HCT116 (cell line): ENCODE measurements around the gene FAM181B. TPM values are rescaled to one million over a fixed set of nuclear protein-coding genes. Genes with fewer than 3 reads are reported as not detected.
A peak's percentile ranks its signal among the peaks of the same experiment; 100 is the strongest.

Experiments
- ATAC-seq: fragments of 200-7000 bp; cut with Tn5 transposase; 2 replicates; pipeline ENCODE4 v1.9.1; 2020; ENCODE audit warnings: mild to moderate bottlenecking, moderate library complexity
- BruUV-seq: library from RNA; stranded (reverse); fragments of 400-500 nt; replicated peaks from 2 replicates; lab custom pipeline; 2021; lab: Mats Ljungman, UMichigan
- CTCF ChIA-PET: fragments of 300-600 bp; sonication (Branson Sonifier 250); formaldehyde crosslinking; loops from one replicate; lab custom pipeline; 2021; ENCODE audit warnings: antibody characterized with exemption; lab: Charles Lee
- POLR2A ChIA-PET: fragments of 300-600, 350-600 bp; sonication (Branson Sonifier 250); formaldehyde crosslinking; loops from one replicate; lab custom pipeline; 2021; ENCODE audit warnings: antibody characterized with exemption; lab: Charles Lee
- RAD21 ChIA-PET, 2 experiments: fragments of 300-600 bp; sonication (Branson Sonifier 250); formaldehyde crosslinking; loops; one replicate each; lab custom pipeline; 2023; ENCODE audit warnings: low total read pairs in 2 of 2; ENCODE audit not compliant: uncharacterized antibody in 2 of 2, unreplicated experiment in 2 of 2, low non-redundant PET in 1 of 2; lab: Charles Lee
- DNase-seq: peaks from one replicate; pipeline ENCODE4 v3.0.0-alpha.2; 2010; ENCODE audit warnings: low read depth, low spot score
- H2AFZ ChIP-seq: fragments of 200-600 bp; shearing (Covaris generic), sonication (generic); 2 replicates; pipeline ENCODE4 v1.6.1; 2017; ENCODE audit warnings: low read depth, mixed run types, mixed read lengths, antibody characterized with exemption, low read length; ENCODE audit not compliant: poor library complexity, severe bottlenecking
- H3K27ac ChIP-seq: 2 replicates; pipeline ENCODE4 v1.5.1; 2012; ENCODE audit warnings: low read depth, low read length
- H3K27me3 ChIP-seq: fragments of 200-600 bp; sonication (generic); 2 replicates; pipeline ENCODE4 v1.6.1; 2016; ENCODE audit warnings: mixed run types, low read length, mixed read lengths; ENCODE audit not compliant: insufficient read depth
- H3K36me3 ChIP-seq, 2 experiments: fragments of 200-500 bp in 1 of 2; fragments of 200-600 bp in 1 of 2; sonication (Bioruptor generic) in 1 of 2; sonication (generic) in 1 of 2; 2 replicates each; pipeline versions ENCODE4 v1.5.1 to v1.6.1; 2014 to 2016; ENCODE audit warnings: low read length in 2 of 2, inconsistent platforms in 1 of 2, mixed read lengths in 1 of 2, mixed run types in 1 of 2; ENCODE audit not compliant: insufficient read depth in 2 of 2, control insufficient read depth in 1 of 2
- H3K4me1 ChIP-seq, 2 experiments: fragments of 200-600 bp in 1 of 2; sonication (generic) in 1 of 2; 2 replicates each; pipeline versions ENCODE4 v1.5.1 to v1.6.1; 2012 to 2017; ENCODE audit warnings: low read length in 2 of 2, inconsistent platforms in 1 of 2, mild to moderate bottlenecking in 1 of 2, mixed read lengths in 1 of 2, mixed run types in 1 of 2, moderate library complexity in 1 of 2; ENCODE audit not compliant: insufficient read depth in 2 of 2, control insufficient read depth in 1 of 2
- H3K4me2 ChIP-seq: fragments of 200-600 bp; sonication (generic); 2 replicates; pipeline ENCODE4 v1.6.1; 2017; ENCODE audit warnings: mixed run types, low read length, mixed read lengths
- H3K4me3 ChIP-seq, 2 experiments: fragments of 200-600 bp in 1 of 2; sonication (generic) in 1 of 2; replicated peaks in 1 of 2; 2 replicates each; pipeline ENCODE4 v1.5.1; 2011 to 2016; ENCODE audit warnings: low read length in 2 of 2, control low read depth in 1 of 2, low read depth in 1 of 2, mild to moderate bottlenecking in 1 of 2, mixed read lengths in 1 of 2, mixed run types in 1 of 2
- H3K79me2 ChIP-seq: fragments of 200-600 bp; sonication (generic); 2 replicates; pipeline ENCODE4 v1.6.1; 2017; ENCODE audit warnings: mild to moderate bottlenecking, mixed run types, low read length, moderate library complexity, mixed read lengths; ENCODE audit not compliant: insufficient read depth
- H3K9ac ChIP-seq: fragments of 200-600 bp; sonication (generic); 2 replicates; pipeline ENCODE4 v1.6.1; 2016; ENCODE audit warnings: low read length, mixed read lengths
- H3K9me2 ChIP-seq: fragments of 200-600 bp; sonication (generic), shearing (Covaris generic); 2 replicates; pipeline ENCODE4 v1.6.1; 2017; ENCODE audit warnings: mixed run types, mild to moderate bottlenecking, moderate library complexity; ENCODE audit not compliant: insufficient read depth
- H3K9me3 ChIP-seq, 2 experiments: fragments of 200-500 bp in 1 of 2; fragments of 200-600 bp in 1 of 2; sonication (Bioruptor generic) in 1 of 2; sonication (generic) in 1 of 2; 2 replicates each; pipeline ENCODE4 v1.6.1; 2014 to 2017; ENCODE audit warnings: low read length in 2 of 2, mixed read lengths in 2 of 2, inconsistent platforms in 1 of 2, low read depth in 1 of 2, mild to moderate bottlenecking in 1 of 2, mixed run types in 1 of 2, moderate library complexity in 1 of 2; ENCODE audit not compliant: control insufficient read depth in 1 of 2, insufficient read depth in 1 of 2
- H4K20me1 ChIP-seq: fragments of 200-600 bp; sonication (generic), shearing (Covaris generic); 2 replicates; pipeline ENCODE4 v1.6.1; 2017; ENCODE audit warnings: mixed run types, mild to moderate bottlenecking, moderate library complexity; ENCODE audit not compliant: insufficient read depth
- CEBPB ChIP-seq: IDR thresholded peaks from 2 replicates; pipeline ENCODE4 v1.6.1; 2012; ENCODE audit warnings: low read depth
- EGR1 ChIP-seq: IDR thresholded peaks from 2 replicates; pipeline ENCODE4 v1.6.1; 2012; ENCODE audit warnings: low read depth
- ELF1 ChIP-seq: IDR thresholded peaks from 2 replicates; pipeline ENCODE4 v1.6.1; 2012; ENCODE audit warnings: low read depth, borderline replicate concordance
- EZH2 ChIP-seq: fragments of 200-600 bp; sonication (generic); IDR thresholded peaks from 2 replicates; pipeline ENCODE4 v1.6.1; 2017; ENCODE audit warnings: antibody characterized with exemption, mixed run types
- JUND ChIP-seq: IDR thresholded peaks from 2 replicates; pipeline ENCODE4 v1.6.1; 2012
- MAX ChIP-seq: IDR thresholded peaks from 2 replicates; pipeline ENCODE4 v1.6.1; 2012
- POLR2AphosphoS5 ChIP-seq: IDR thresholded peaks from 2 replicates; pipeline ENCODE4 v1.6.1; 2011; ENCODE audit warnings: mild to moderate bottlenecking, low read depth, low read length, moderate library complexity
- RAD21 ChIP-seq: IDR thresholded peaks from 2 replicates; pipeline ENCODE4 v1.6.1; 2012; ENCODE audit warnings: low read depth, mild to moderate bottlenecking
- REST ChIP-seq: IDR thresholded peaks from 2 replicates; pipeline ENCODE4 v1.6.1; 2012; ENCODE audit warnings: low read depth
- SIN3A ChIP-seq: IDR thresholded peaks from 2 replicates; pipeline ENCODE4 v1.6.1; 2012; ENCODE audit warnings: low read depth
- SP1 ChIP-seq: IDR thresholded peaks from 2 replicates; pipeline ENCODE4 v1.6.1; 2012; ENCODE audit warnings: low read depth
- SRF ChIP-seq: IDR thresholded peaks from 2 replicates; pipeline ENCODE4 v1.6.1; 2012; ENCODE audit warnings: low read depth
- TCF7L2 ChIP-seq: IDR thresholded peaks from 2 replicates; pipeline ENCODE4 v1.7.0; 2011; ENCODE audit warnings: borderline replicate concordance, inconsistent platforms; ENCODE audit not compliant: insufficient read depth, insufficient read length; ENCODE audit errors: extremely low read depth
- ZFX ChIP-seq: fragments of 450-650 bp; IDR thresholded peaks from 2 replicates; pipeline ENCODE4 v1.6.1; 2017
- ZNF274 ChIP-seq: fragments of 200-500 bp; sonication (Bioruptor generic); IDR thresholded peaks from 2 replicates; pipeline ENCODE4 v1.6.1; 2014; ENCODE audit warnings: mild to moderate bottlenecking, low read depth, low read length, inconsistent platforms
- intact Hi-C: fragments of 100-400 bp; cut with micrococcal nuclease; formaldehyde crosslinking; loops from 2 replicates; pipeline ENCODE4 v1.10.0; 2022
- total RNA-seq: library from RNA; stranded (reverse); gene quantifications from one replicate; pipeline ENCODE4 v1.2.1, GENCODE V29; 2021; ENCODE audit not compliant: unreplicated experiment
- TF ChIP-seq, protein P1 (sequence below): IDR thresholded peaks from 2 replicates; pipeline ENCODE4 v1.6.1; 2011; ENCODE audit warnings: mild to moderate bottlenecking, low read length, moderate library complexity; ENCODE audit not compliant: insufficient replicate concordance; ENCODE audit errors: extremely low read depth

Gene FAM181B
- total RNA-seq, 1 experiment from 2014 or later, result not detected

- Histone ChIP-seq H4K20me1 (no peaks in the 10 kb centered on the region), H3K4me3 (peak overlapping the region in 1 of 2 experiments; percentile 2; a peak in 1 of 4 replicates), H3K9me2 (no peaks in the 10 kb centered on the region), H3K9ac (no peak overlapping the region), H3K27me3 (peaks cover 5% of the 10 kb centered on the region; the same call in 1 of the 2 replicates), H2AFZ (peak overlapping the region; percentile 6), H3K4me2 (peak overlapping the region; percentile 42), H3K4me1 (no peaks in the 10 kb centered on the region), H3K36me3 (no peaks in the 10 kb centered on the region), H3K79me2 (no peaks in the 10 kb centered on the region), H3K9me3 (no peaks in the 10 kb centered on the region), H3K27ac (no peak overlapping the region)
- no peak for DNase-seq
- no peak for TF ChIP-seq ZFX
- TF ChIP-seq SP1, result no peak
- no peak for TF ChIP-seq ZNF274
- no peak for TF ChIP-seq RAD21
- TF ChIP-seq SRF, result no peak
- TF ChIP-seq ELF1, result no peak
- TF ChIP-seq MAX, result no peak
- TF ChIP-seq EGR1, result no peak
- TF ChIP-seq, protein P1, sequence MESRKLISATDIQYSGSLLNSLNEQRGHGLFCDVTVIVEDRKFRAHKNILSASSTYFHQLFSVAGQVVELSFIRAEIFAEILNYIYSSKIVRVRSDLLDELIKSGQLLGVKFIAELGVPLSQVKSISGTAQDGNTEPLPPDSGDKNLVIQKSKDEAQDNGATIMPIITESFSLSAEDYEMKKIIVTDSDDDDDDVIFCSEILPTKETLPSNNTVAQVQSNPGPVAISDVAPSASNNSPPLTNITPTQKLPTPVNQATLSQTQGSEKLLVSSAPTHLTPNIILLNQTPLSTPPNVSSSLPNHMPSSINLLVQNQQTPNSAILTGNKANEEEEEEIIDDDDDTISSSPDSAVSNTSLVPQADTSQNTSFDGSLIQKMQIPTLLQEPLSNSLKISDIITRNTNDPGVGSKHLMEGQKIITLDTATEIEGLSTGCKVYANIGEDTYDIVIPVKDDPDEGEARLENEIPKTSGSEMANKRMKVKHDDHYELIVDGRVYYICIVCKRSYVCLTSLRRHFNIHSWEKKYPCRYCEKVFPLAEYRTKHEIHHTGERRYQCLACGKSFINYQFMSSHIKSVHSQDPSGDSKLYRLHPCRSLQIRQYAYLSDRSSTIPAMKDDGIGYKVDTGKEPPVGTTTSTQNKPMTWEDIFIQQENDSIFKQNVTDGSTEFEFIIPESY, result no peak
- TF ChIP-seq POLR2AphosphoS5, result no peak
- no peak for TF ChIP-seq REST
- TF ChIP-seq TCF7L2, result no peak
- no peak for TF ChIP-seq EZH2
- TF ChIP-seq JUND, result no peak
- TF ChIP-seq CEBPB, result no peak
- TF ChIP-seq SIN3A, result no peak
- ChIA-PET CTCF (interaction anchor here (1.0 to 1.6 kb wide), 8 partner anchors 8 to 1077 kb away, joined by 3 to 12 read pairs (median 6); no protein-coding TSS in a partner anchor), RAD21 (no interaction called here), POLR2A (no interaction called here)
- ATAC-seq, result no peak
- BruUV-seq, result no TSS peak
- intact Hi-C loops, result loop anchor here (2.0 to 5.0 kb wide), 2 partner anchors 90 to 1047 kb away; no protein-coding TSS in a partner anchor
Measured at GRCh38 chr11:82775218-82775617, 41.6 kb upstream of the FAM181B start.
